Colon (tissue), 2 donors: ENCODE results near the gene AP1S1.
"Not testable (repeated sequence)": the region's sequence is repeated elsewhere in the genome, so short reads cannot be mapped to it uniquely, and the experiment has no call there.

ENCODE experiments used
- FAIRE-seq: peaks from 2 replicates; lab custom pipeline; 2012; peaks lifted over from hg19 to GRCh38; lab: Jason Lieb, UNC
- donor health status: control.
- donor health status: control.

The AP1S1 gene

GRCh38 chr7:101153969-101154692 is at the start of gene AP1S1:
Gene AP1S1 (plus strand): TSS chr7:101154476. CDS start chr7:101154515, 39 bp downstream.
- FAIRE-seq = no peak

GRCh38 chr7:101104799-101105198 is 49.5 kb upstream of the AP1S1 start:
- FAIRE-seq = no peak

GRCh38 chr7:101105248-101105647 is 49.0 kb upstream of the AP1S1 start:
- FAIRE-seq = not testable (repeated sequence)

GRCh38 chr7:101106386-101106785 is 47.9 kb upstream of the AP1S1 start:
- no peak for FAIRE-seq

GRCh38 chr7:101108330-101108857 is 45.9 kb upstream of the AP1S1 start:
- FAIRE-seq = no peak

- no peak for FAIRE-seq
These were observed 45.3 kb upstream of the AP1S1 start for GRCh38 chr7:101108961-101109360.

- no peak for FAIRE-seq
These were observed 44.9 kb upstream of the AP1S1 start for GRCh38 chr7:101109368-101109767.

- no peak for FAIRE-seq
These were observed 43.0 kb upstream of the AP1S1 start for GRCh38 chr7:101111261-101111660.

- FAIRE-seq = no peak
These were observed 42.0 kb upstream of the AP1S1 start for GRCh38 chr7:101112233-101112632.

GRCh38 chr7:101113140-101113539 is 41.1 kb upstream of the AP1S1 start:
- FAIRE-seq = not testable (repeated sequence)

- FAIRE-seq = no peak
These were observed 40.4 kb upstream of the AP1S1 start for GRCh38 chr7:101113836-101114235.

GRCh38 chr7:101114492-101114891 is 39.8 kb upstream of the AP1S1 start:
- no peak for FAIRE-seq

- FAIRE-seq = no peak
These were observed 39.1 kb upstream of the AP1S1 start for GRCh38 chr7:101115215-101115614.

GRCh38 chr7:101116898-101117297 is 37.4 kb upstream of the AP1S1 start:
- no peak for FAIRE-seq

GRCh38 chr7:101118856-101119255 is 35.4 kb upstream of the AP1S1 start:
- no peak for FAIRE-seq

- no peak for FAIRE-seq
These were observed 34.4 kb upstream of the AP1S1 start for GRCh38 chr7:101119876-101120275.

GRCh38 chr7:101120315-101120714 is 34.0 kb upstream of the AP1S1 start:
- FAIRE-seq = no peak

GRCh38 chr7:101121631-101121990 is 32.7 kb upstream of the AP1S1 start:
- FAIRE-seq = not testable (repeated sequence)

- no peak for FAIRE-seq
These were observed 32.0 kb upstream of the AP1S1 start for GRCh38 chr7:101121991-101122932.

- no peak for FAIRE-seq
These were observed 31.2 kb upstream of the AP1S1 start for GRCh38 chr7:101122933-101123702.

GRCh38 chr7:101123703-101124068 is 30.6 kb upstream of the AP1S1 start:
- no peak for FAIRE-seq

- FAIRE-seq = no peak
These were observed 29.8 kb upstream of the AP1S1 start for GRCh38 chr7:101124376-101125056.
